CD4-positive, alpha-beta T cell treated with Interleukin-12 subunit alpha and Interleukin-12 subunit beta, for 1 hour (primary cell): Measurements from ENCODE around the gene CASP5.
"Not testable (repeated sequence)": the region's sequence is repeated elsewhere in the genome, so short reads cannot be mapped to it uniquely, and the experiment has no call there.

Source experiments
- DNase-seq: peaks from one replicate; pipeline ENCODE4 v3.0.0-alpha.2; 2020

Gene CASP5

GRCh38 chr11:105023003-105023402 is at the start of gene CASP5:
CASP5 (minus strand) TSS chr11:105023168; CDS start chr11:105023136, 32 bp downstream.
- DNase-seq = no peak

- not testable (repeated sequence) for DNase-seq
Observed at GRCh38 chr11:105072080-105072479, 49.1 kb upstream of the CASP5 start.

- peak; percentile 71 for DNase-seq
Observed at GRCh38 chr11:105071089-105071732, 48.2 kb upstream of the CASP5 start.

GRCh38 chr11:105070306-105070705 is 47.3 kb upstream of the CASP5 start:
- DNase-seq = peak; percentile 28

- DNase-seq = not testable (repeated sequence)
Observed at GRCh38 chr11:105069749-105070148, 46.8 kb upstream of the CASP5 start.

- DNase-seq = not testable (repeated sequence)
Observed at GRCh38 chr11:105063245-105063941, 40.4 kb upstream of the CASP5 start.

- DNase-seq = no peak
Observed at GRCh38 chr11:105057432-105057831, 34.5 kb upstream of the CASP5 start.

GRCh38 chr11:105056446-105056845 is 33.5 kb upstream of the CASP5 start:
- DNase-seq = no peak

GRCh38 chr11:105054723-105055493 is 31.9 kb upstream of the CASP5 start:
- no peak for DNase-seq

- no peak for DNase-seq
Observed at GRCh38 chr11:105052487-105052886, 29.5 kb upstream of the CASP5 start.

GRCh38 chr11:105051559-105051958 is 28.6 kb upstream of the CASP5 start:
- DNase-seq = no peak

GRCh38 chr11:105049481-105049880 is 26.5 kb upstream of the CASP5 start:
- DNase-seq = no peak

- peak; percentile 8 for DNase-seq
Observed at GRCh38 chr11:105046898-105047579, 24.1 kb upstream of the CASP5 start.

GRCh38 chr11:105045676-105046296 is 22.8 kb upstream of the CASP5 start:
- DNase-seq = no peak

GRCh38 chr11:105044557-105045524 is 21.9 kb upstream of the CASP5 start, which contains the start of gene CARD16:
CARD16 (minus strand) TSS chr11:105045335; CDS start chr11:105045297, 38 bp downstream.
- peak; percentile 62 for DNase-seq

- DNase-seq = no peak
Observed at GRCh38 chr11:105042178-105042577, 19.2 kb upstream of the CASP5 start.

- DNase-seq = no peak
Observed at GRCh38 chr11:105040703-105041102, 17.7 kb upstream of the CASP5 start.

GRCh38 chr11:105034813-105035620 is 12.0 kb upstream of the CASP5 start, which contains the start of gene CASP1:
CASP1 (minus strand) TSS chr11:105035144; CDS start chr11:105035113, 31 bp downstream.
- peak; percentile 45 for DNase-seq

GRCh38 chr11:105034388-105034787 is 11.4 kb upstream of the CASP5 start:
- DNase-seq = not testable (repeated sequence)

- DNase-seq = peak; percentile 20
Observed at GRCh38 chr11:105033781-105034180, 10.8 kb upstream of the CASP5 start.
